Measurements from ENCODE around the gene TCF25.

The TCF25 gene

DNA sequence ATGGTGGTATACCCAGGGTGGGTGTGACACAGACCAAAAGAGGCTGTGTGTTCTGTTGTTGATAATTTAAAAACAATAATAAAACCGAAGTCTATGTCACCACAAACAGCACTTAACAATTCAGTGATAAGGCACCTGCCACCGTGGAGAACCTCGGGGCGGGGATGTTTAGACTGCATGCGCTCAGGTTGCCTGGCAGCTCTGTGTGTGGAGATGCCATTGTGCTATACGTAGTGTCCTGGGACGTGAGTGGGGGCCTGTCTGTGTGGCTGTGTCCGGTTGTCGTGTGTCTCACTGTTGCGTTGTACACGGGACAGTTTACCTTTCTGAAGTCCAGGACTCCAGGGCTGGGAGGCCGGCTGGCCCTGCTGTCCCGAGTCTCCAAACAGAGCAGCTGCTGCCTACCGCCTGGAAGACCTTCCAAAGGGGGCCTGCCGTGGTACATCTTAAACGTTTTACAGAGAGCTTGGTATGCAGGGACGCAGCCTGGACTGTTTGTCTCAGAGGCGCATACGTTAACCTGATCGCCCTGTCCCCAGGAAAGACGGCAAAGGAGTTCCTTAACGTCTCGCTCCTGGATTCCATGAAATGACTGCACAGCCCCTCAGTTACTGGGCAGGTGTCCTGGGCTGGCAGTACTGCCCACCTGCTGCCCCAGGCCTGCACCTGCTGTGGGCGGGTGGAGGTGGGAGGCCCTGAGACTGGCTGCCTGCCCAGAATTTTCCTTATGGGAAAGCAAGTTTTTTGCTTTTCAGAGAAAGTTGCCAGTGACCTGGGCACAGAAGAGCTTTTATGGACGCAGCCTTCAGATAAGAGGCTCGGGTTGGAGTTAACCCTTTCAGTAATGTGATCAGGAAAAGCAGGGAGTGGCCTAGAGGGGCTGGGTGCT, 26.1 kb upstream of the TCF25 start:
- TF ChIP-seq, protein P1, sequence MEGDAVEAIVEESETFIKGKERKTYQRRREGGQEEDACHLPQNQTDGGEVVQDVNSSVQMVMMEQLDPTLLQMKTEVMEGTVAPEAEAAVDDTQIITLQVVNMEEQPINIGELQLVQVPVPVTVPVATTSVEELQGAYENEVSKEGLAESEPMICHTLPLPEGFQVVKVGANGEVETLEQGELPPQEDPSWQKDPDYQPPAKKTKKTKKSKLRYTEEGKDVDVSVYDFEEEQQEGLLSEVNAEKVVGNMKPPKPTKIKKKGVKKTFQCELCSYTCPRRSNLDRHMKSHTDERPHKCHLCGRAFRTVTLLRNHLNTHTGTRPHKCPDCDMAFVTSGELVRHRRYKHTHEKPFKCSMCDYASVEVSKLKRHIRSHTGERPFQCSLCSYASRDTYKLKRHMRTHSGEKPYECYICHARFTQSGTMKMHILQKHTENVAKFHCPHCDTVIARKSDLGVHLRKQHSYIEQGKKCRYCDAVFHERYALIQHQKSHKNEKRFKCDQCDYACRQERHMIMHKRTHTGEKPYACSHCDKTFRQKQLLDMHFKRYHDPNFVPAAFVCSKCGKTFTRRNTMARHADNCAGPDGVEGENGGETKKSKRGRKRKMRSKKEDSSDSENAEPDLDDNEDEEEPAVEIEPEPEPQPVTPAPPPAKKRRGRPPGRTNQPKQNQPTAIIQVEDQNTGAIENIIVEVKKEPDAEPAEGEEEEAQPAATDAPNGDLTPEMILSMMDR (IDR thresholded peaks at IDR 0.05; ENCODE audit: low read depth, low read length), result no peak
- DNase-seq (ENCODE audit: low read depth in 2 of 2), result no peak

DNA sequence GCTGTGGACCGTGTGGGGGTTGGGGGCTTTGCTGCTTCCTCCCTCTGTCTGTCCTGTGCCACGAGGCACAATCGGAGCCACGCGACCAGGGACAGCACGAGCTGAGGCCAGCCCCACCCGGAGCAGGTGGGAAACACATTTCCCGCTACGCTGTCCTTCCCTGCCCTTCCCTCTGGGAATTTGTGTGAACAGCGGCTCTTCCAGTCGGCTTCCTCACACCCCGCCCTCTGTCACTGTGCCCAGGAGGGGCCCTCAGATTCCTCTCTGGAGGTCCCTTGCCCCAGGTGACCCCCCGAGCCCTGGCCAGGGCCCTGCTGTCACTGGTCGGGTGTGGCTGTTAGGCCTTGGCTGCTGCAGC, 25.5 kb upstream of the TCF25 start:
- DNase-seq (ENCODE audit: low read depth in 2 of 2), result no peak
- TF ChIP-seq, protein P1 (IDR thresholded peaks at IDR 0.05; ENCODE audit: low read depth, low read length), result no peak
- no peak overlapping the region for H3K4me3 ChIP-seq (replicated peaks in 1 of 2; ENCODE audit: low read depth in 2 of 2, low read length in 2 of 2)

More for the DNA sequence above, 26.1 kb upstream of the TCF25 start:
- no peak overlapping the region for H3K4me3 ChIP-seq (replicated peaks in 1 of 2; ENCODE audit: low read depth in 2 of 2, low read length in 2 of 2)

DNA sequence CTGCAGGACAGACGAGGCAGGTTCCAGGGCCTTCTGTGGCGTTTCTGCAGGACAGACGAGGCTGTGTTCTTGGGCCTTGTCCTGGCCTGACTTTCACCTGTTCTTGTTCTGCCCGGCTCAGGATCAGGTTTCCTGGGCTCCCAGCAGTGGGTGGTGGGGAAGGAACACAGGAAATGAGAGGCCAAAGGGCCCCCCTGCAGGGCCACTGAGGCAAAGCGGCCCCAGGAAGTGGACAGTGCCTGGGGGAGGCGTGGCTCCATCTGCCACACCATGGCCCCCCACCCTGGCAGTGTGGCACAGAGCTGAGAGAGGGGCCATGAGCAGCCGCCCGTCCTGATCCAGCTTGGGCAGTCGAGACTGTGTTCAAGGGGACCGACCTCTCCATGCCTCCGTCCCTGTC, 24.4 kb upstream of the TCF25 start:
- TF ChIP-seq, protein P1 (IDR thresholded peaks at IDR 0.05; ENCODE audit: low read depth, low read length), result no peak
- DNase-seq (ENCODE audit: low read depth in 2 of 2), result no peak
- no peak overlapping the region for H3K4me3 ChIP-seq (replicated peaks in 1 of 2; ENCODE audit: low read depth in 2 of 2, low read length in 2 of 2)

DNA sequence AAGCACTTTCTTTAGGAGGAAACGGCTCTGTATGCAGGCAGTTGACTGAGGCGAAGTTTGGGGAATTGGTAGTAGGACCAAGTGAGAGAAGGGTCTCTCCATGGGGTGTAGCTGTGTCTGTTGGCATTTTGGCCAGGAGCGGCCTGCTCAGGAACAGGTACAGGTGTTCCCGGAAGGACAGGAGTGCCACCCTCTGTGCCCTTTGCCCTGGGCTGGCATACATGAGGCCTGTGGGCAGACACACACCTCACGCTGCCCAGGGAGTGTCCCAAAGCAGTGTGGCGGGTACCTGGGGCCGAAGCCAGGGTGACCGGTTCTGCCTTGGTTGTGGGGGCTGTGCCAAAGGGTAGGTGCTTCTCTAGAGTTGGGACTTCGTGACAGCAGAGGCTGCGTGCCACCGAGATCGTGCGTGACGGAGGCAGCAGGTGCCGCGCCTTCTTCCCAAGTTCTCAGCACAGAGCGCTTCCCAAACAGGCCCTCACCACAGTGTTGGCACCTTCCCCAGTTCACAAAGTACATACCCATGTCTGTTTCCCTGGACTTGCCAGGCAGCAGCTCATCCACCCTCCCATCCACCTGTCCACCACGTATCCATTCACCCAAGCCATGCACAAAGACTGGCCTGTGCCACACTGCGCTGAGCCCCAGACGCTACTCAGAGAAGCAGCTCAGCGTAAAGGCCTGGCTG, 19.9 kb upstream of the TCF25 start:
- H3K4me3 ChIP-seq (replicated peaks in 1 of 2; ENCODE audit: low read depth in 2 of 2, low read length in 2 of 2), result no peak overlapping the region
- TF ChIP-seq, protein P1 (IDR thresholded peaks at IDR 0.05; ENCODE audit: low read depth, low read length), result no peak
- DNase-seq (ENCODE audit: low read depth in 2 of 2), result no peak

DNA sequence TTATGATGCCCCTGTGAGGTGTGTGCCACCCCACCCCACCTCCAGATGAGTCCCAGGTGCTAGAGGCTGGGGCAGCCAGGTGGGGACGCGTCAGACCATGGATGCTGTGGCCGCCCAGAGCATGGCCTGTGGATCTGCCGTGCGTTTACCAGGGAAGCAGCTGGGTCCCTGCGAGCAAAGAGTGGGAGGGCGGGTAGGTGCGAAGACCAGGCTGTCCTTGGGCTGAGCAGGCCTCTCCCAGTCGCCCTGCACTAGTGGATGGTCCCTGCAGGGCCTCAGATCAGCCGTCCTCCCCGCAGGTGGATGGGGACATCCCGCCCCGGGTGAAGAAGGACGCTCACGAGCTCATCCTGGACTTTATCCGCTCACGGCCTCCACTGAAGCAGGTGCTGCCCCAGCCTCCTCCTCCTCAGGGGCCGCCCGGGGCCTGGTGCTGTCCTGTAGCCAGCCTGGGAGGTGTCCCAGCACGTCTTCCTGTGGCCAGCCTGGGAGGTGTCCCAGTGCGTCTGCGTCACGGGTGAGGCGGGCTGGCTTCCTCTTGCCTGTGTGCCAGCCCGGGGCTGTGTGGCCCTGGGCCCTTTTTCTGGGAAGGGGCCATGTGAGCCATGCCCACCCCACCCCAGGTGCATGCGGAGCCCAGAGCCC, 18.0 kb upstream of the TCF25 start:
- DNase-seq (ENCODE audit: low read depth in 2 of 2), result no peak
- TF ChIP-seq, protein P1 (IDR thresholded peaks at IDR 0.05; ENCODE audit: low read depth, low read length), result no peak
- no peak overlapping the region for H3K4me3 ChIP-seq (replicated peaks in 1 of 2; ENCODE audit: low read depth in 2 of 2, low read length in 2 of 2)

DNA sequence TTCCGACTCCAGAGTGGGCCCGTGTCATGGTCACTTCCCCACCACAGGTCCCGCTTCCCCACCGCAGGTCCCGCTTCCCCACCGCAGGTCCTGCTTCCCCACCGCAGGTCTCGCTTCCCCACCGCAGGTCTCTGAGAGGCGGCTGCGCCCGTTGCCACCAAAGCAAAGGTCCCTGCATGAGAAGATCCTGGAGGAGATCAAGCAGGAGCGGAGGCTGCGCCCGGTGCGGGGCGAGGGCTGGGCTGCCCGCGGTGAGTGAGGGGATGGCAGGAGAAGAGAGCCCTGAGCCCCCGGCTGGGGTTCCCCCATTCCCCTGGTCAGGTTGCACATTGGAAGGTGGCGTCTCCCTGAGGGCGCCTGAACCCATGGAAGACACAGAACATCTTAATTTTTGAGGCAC, 17.4 kb upstream of the TCF25 start:
- no peak for DNase-seq (ENCODE audit: low read depth in 2 of 2)
- TF ChIP-seq, protein P1 (IDR thresholded peaks at IDR 0.05; ENCODE audit: low read depth, low read length), result no peak

More for the DNA sequence above, 17.4 kb upstream of the TCF25 start:
- H3K4me3 ChIP-seq (replicated peaks in 1 of 2; ENCODE audit: low read depth in 2 of 2, low read length in 2 of 2), result no peak overlapping the region
